Fibroblast of peridontal ligament (primary cell): ENCODE measurements around the gene GNAS.
A peak's percentile ranks its signal among the peaks of the same experiment; 100 is the strongest.
"Not testable (repeated sequence)": the region's sequence is repeated elsewhere in the genome, so short reads cannot be mapped to it uniquely, and the experiment has no call there.

Source experiments
- DNase-seq: peaks from one replicate; pipeline ENCODE4 v3.0.0-alpha.2; 2010; ENCODE audit errors: extremely low read depth

Gene GNAS

DNA sequence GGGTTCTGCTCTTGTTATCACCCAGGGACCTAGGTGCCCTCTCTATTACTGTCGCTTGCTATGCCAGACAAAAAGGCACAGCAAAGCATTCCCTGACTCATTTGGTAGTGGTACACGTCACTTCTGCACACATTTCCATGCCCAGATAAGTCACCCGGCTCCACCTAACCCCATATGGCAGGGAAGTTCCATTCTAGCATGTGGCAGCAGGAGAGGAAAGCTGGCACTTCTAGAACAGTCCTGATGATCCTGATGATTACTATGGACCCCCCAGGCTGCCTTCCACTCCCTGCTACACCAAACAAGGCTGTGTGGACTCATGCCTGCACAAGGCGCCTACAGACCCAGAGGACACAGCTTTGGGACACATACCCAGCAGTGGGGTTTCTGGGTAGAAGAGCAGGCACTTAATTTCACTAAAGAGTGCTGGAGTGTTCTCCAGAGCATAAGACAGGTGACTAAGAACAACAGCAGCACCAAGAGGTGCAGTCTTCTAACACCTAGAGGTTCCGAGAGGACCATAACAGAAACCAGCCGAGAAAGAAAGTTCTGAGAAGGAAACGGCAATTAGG, 75.1 kb downstream of the GNAS start:
- no peak for DNase-seq

DNA sequence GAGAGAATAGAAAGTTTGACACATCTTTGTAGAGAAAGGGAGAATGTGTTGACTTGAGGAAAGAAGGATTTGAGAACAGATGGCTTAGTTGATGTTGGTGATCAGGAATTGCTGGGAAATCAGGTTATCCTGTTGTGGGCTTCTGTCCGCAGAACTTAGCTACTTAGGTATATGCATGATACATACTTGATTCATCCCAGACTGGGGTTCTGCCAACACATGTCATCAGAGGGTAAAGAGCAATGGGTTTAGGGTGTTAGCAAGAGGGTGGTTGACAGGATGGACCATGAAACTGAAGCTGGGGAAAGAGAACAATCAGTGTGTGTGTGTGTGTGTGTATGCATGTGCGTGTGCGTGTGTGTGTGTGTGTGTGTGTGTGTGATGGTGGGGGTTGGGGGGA, 78.0 kb downstream of the GNAS start:
- no peak for DNase-seq

DNA sequence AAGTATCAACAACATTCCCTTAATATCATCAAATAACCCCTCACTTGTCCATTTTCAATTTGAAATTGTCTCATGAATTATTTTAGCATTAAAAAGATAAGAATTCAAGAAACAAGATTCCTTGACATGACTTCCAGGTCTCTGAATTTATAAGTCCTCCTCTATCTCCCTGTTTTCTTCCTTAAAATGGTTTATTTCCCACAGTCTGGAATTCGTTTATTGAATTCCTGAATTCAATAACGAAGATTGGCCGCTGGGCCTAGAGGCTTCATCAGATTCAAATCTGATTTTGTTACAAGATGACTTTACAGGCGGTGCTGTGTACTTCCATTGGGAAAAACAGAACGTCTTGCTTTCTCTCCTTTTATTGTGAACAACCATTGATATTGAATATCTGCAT, 79.7 kb downstream of the GNAS start:
- DNase-seq, result no peak

DNA sequence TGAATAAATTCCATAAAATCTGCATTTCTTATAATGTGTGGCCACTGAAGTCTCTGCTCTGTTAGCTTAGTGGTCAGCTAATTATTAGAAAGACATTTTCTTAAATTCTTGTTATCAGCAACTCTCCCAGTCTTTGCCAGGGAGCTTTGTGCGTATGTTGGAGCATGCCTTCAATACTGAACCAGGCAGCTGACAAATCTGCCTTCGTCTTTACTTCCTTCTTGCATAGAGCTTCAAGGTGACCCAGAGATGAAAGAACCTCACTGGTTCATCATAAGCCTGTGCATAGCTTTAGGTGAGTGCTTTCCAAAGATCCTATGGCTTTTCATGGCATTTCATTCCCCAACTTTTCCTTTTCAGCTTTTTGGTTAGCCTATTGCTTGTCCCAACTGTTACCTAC, 85.6 kb downstream of the GNAS start:
- no peak for DNase-seq

DNA sequence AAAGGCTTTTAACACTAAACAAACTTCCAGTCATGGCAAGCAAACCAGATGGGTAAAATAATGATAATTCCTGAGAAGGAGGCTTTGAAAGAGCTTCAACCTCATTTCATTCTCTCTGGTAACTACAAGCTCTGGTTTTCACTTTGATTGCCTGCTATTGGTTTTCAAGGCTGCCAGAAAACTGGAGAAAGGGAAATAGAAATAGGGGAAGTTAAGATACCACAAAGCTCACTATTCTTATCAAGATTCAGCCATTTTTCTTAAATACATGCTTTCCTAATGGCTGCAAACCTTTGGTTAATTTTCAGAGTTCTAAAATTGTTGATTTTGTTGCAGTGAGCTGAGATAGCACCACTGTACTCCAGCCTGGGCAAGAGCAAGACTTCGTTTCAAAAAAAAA, 86.0 kb downstream of the GNAS start:
- no peak for DNase-seq

DNA sequence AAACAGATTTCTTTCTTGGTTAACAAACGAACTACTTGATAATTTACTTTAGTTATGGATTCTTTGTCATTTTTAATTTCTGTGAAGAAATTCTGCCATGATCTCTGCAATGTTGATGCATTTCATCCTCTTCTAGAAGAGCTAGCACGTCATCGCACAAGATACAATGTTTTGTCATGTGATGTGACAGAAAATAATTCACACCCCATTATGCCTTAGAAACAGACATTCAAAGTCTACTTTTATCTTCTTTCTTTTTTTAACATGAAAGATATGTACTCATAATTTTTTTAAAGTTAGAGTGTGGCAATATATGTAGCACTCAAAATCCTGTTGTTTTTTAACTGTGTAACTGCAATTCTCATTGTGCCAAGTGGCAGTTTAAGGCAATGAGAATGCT, 89.0 kb downstream of the GNAS start:
- DNase-seq, result no peak

DNA sequence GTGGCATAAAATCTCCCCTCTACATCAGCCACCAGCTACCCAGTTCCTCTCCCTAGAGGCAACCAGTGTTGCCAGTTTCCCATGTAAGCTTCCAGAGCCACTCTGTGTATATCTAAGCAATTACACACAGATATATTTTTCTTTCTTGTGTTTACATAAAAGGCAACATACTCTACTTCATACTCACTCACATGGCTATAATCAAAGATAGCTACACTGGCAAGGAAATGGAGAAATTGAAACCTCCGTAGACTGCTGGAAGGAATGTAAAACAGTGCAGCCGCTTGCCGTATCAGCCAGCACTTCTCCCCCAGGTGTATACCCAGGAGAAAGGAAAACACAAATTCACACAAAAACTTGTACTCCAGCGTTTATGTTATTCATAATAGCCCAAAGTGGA, 90.0 kb downstream of the GNAS start:
- DNase-seq, result peak; percentile 50

DNA sequence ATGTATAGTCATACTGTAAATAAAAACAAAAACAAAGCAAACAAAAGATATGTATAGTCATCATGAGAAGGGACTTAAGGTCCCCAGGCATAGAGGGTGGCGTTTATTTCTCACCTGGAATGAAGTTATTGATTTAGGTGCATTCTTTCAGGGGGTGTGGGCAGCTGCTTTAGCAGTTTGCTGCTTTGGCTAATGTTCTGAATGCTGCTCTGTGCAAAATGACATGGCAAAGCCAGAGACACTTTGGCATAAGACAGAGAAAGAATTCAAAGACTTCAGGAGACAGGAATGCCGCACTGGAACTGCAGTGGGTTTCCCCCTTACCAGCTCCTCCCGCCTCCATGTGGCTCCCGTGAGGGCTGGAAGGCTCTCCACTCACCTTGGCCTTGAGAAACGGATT, 92.1 kb downstream of the GNAS start:
- DNase-seq, result no peak

DNA sequence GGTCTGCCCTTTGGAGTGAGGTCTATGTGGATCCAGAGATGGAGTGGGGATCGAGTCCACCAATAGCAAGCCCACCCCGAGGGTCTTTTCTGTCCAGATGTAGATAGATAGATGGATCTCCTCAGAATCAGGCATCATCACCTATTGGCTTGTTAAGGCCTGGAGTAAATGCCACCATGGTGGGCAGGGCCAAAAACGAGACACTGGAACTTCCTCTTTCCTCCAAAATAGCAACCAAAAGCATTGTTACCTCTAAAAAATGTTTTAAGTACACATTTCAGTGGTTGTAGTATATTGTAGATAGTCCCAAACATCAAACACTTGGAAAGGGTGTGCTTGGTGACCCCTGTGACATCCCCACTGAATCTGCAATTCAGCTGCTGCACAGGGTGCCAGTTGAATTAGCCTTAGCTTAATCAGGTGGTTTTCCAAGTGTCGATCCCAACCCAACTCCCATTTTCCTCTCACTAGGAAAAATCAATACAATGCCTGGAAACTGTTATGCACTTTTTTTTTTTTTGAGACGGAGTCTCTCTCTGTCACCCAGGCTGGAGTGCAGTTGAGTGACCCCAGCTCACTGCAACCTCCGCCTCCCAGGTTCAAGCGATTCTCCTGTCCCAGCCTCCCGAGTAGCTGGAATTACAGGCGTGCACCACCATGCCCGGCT, 93.6 kb downstream of the GNAS start:
- DNase-seq, result no peak

DNA sequence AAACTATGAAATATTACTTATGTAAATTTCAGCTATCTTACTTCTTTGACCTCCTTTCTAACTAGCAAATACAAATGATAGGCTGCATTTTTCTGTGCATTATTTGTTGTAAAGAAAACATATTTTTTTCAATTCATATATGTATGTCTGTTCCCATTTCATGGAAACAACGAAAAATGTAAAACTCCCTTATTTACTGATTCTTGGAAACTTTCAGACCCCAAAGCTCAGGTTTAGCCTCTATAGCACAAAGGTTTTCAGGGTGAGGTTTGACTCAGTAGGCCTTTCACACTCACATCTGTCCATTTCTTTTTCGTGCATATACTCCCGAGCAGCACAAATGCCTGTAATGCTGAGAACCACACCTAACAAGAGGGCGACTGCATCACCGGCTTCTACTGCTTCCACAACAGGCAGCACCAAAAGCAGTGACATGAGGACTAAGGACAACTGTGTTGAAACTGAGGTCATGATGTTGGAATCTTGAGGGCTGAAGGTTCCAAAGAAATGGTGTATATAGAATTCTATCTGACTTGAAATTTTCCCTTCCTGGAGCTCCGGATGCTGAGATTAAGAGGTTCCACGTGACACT, 95.4 kb downstream of the GNAS start:
- not testable (repeated sequence) for DNase-seq

DNA sequence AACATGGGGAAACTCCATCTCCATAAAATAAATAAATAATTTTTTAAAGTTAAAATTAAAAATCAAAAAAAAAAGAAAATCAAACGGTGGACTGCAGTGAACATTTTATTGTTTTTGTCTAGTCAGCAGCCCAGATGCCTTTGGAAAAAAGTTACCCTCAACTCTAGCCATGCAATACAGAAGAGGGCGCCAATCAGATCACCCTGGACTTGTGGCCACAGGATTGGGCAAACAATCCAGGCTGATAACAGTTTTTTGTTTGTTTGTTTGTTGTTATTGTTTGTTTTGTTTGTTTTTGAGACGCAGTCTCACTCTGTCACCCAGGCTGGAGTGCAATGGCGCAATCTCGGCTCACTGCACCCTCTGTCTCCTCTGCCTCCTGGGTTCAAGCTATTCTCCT, 98.1 kb downstream of the GNAS start:
- no peak for DNase-seq

DNA sequence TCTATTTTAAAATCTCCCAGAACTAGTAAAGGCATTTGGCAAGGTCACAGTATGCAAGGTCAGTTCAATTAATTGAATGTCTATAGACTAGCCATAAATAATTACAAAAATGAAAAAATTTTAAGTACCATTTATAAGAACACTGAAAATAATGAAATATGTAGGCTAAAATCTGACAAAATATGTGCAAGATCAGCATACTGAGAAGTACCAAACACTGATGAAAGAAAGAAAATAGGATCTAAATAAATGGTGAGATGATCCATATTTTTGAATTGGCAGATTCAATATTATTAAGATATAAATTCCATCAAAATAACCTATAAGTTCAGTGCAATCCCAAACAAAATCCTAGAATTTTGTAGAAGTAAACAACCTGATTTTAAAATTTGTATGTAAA, 100.5 kb downstream of the GNAS start:
- DNase-seq, result no peak

DNA sequence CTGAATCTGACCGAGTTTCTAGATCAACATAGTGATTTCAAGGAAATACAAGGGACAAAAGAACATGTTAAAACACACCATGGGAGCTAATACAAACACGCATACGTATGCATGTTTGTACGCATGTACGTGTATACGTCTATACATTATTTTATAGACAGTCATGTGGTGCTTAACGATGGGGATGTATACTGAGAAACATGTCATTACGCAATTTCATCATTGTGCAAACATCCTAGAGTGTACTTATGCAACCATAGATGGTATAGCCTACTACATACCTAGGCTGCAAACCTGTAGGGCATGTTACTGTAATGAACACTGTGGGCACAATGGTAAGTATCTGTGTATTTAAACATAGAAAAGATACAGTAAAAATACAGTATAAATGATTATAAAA, 103.6 kb downstream of the GNAS start:
- DNase-seq, result no peak

DNA sequence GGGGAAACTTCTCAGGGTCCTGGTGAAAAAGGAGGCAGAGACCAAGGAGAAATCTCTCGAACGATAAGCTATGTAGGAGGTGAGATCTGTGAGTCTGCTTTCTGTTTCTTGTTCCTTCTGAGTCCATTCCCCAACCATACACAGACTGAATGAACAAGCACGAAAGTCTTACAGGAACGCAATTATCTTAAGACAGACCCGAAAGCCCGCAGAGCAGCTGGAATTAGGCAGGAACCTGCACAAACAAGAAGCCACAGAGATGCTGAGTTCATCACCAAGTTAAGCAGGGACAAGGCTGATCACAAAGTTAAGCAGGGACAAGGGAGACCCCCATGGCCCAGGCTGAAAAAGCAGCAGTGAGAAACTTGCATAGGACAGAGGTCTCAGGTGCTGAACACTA, 107.1 kb downstream of the GNAS start:
- peak; percentile 10 for DNase-seq
